B cell (primary cell): ENCODE results near the gene GZMM.

Experiments
- CTCF ChIP-seq: fragments of 200-600 bp; IDR thresholded peaks from one replicate; pipeline ENCODE4 v1.8.0; 2022; ENCODE audit warnings: antibody characterized with exemption, mild to moderate bottlenecking
- EZH2 ChIP-seq: IDR thresholded peaks from 2 replicates; pipeline ENCODE4 v1.6.1; 2012; ENCODE audit warnings: borderline replicate concordance, low read depth, mild to moderate bottlenecking, moderate library complexity, low read length; ENCODE audit not compliant: insufficient read depth, poor library complexity, severe bottlenecking

DNA sequence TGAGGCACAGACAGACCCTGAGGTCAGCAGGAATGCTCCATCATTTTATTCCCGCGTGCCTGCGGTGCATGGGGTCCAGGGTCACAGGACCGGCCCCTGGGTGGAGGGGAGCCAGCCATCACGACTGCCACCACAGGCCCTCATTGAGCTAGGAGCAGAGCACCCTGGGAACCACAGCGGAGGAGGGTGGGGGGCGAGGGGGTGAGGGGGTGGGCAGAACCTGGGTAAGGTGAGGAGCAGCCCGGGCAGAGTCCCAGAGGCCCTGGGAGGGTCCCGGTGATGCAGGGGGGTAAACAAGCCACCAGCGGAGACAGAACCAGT, 48.8 kb upstream of the GZMM start:
- no peak for TF ChIP-seq EZH2
- no peak for TF ChIP-seq CTCF
